IMR-90 (cell line): Measurements from ENCODE around the gene SDHB. TPM values are rescaled to one million over a fixed set of nuclear protein-coding genes. Genes with fewer than 3 reads are reported as not detected.

ENCODE experiments used
- polyA plus RNA-seq, 3 experiments: library from polyadenylated mRNA; depleted of rRNA; stranded (reverse); fragments of >200 nt; gene quantifications; 2 replicates each; pipeline ENCODE4 v1.2.3, GENCODE V29; 2012; ENCODE audit warnings: low replicate concordance in 1 of 3
- total RNA-seq: library from RNA; depleted of rRNA; stranded (reverse); fragments of >200 nt; gene quantifications from 2 replicates; pipeline ENCODE4 v1.2.3, GENCODE V29; 2012; rRNA removed

The SDHB gene
- total and polyA plus RNA-seq, 2 of the 4 experiments (the other 2 are of a cell fraction) = 122 to 206 TPM

Other genes with a start within 250 kb of the SDHB start
- gene RNU1-2, start 158.1 kb downstream of the SDHB start, total RNA-seq = under 0.01 TPM in 2 replicates
- gene RNU1-2, start 158.1 kb downstream of the SDHB start, polyA plus RNA-seq (2012; rRNA removed) = not detected in 2 replicates
- gene CROCC, start 132.1 kb downstream of the SDHB start, total RNA-seq = 7.2 and 7.5 TPM in 2 replicates
- gene CROCC, start 132.1 kb downstream of the SDHB start, polyA plus RNA-seq (2012; rRNA removed) = 13.7 and 14.7 TPM in 2 replicates
- 2.5 and 3.9 TPM in 2 replicates for gene MFAP2, start 73.4 kb downstream of the SDHB start, total RNA-seq
- 13.9 and 14.6 TPM in 2 replicates for gene MFAP2, start 73.4 kb downstream of the SDHB start, polyA plus RNA-seq (2012; rRNA removed)
- 3.9 and 5.7 TPM in 2 replicates for gene ATP13A2, start 42.1 kb downstream of the SDHB start, total RNA-seq
- 18.9 and 19.6 TPM in 2 replicates for gene ATP13A2, start 42.1 kb downstream of the SDHB start, polyA plus RNA-seq (2012; rRNA removed)
- gene PADI2, start 65.4 kb upstream of the SDHB start, total RNA-seq = not detected in 2 replicates
- not detected in 2 replicates for gene PADI2, start 65.4 kb upstream of the SDHB start, polyA plus RNA-seq (2012; rRNA removed)
- gene PADI1, start 151.1 kb upstream of the SDHB start, total RNA-seq = not detected in 2 replicates
- 0.13 and 0.17 TPM in 2 replicates for gene PADI1, start 151.1 kb upstream of the SDHB start, polyA plus RNA-seq (2012; rRNA removed)
- not detected in 2 replicates for gene PADI3, start 195.1 kb upstream of the SDHB start, total RNA-seq
- gene PADI3, start 195.1 kb upstream of the SDHB start, polyA plus RNA-seq (2012; rRNA removed) = not detected in 2 replicates